Mesendoderm (in vitro differentiated cells): Measurements from ENCODE around the gene GNL3.

Experiments
- DNase-seq: peaks from one replicate; pipeline ENCODE4 v3.0.0; 2013
- H2AK5ac ChIP-seq: 2 replicates; pipeline ENCODE4 v1.6.1; 2013; ENCODE audit warnings: low read length, inconsistent platforms
- H2BK120ac ChIP-seq: 2 replicates; pipeline ENCODE4 v1.6.1; 2013; ENCODE audit warnings: low read depth, mild to moderate bottlenecking, low read length, moderate library complexity, mixed read lengths
- H2BK15ac ChIP-seq: replicated peaks from 2 replicates; pipeline ENCODE4 v1.6.1; 2013; ENCODE audit warnings: low read depth, mild to moderate bottlenecking, moderate library complexity
- H2BK5ac ChIP-seq: 2 replicates; pipeline ENCODE4 v1.6.1; 2013; ENCODE audit warnings: low read length, inconsistent platforms
- H3K18ac ChIP-seq: 2 replicates; pipeline ENCODE4 v1.6.1; 2013; ENCODE audit warnings: mild to moderate bottlenecking, low read length, mixed read lengths
- H3K23ac ChIP-seq: one replicate; pipeline ENCODE4 v1.6.1; 2013; ENCODE audit warnings: low read length
- H3K27ac ChIP-seq: 2 replicates; pipeline ENCODE4 v1.5.1; 2013; ENCODE audit warnings: low read depth, mild to moderate bottlenecking, inconsistent platforms, low read length, moderate library complexity
- H3K27me3 ChIP-seq: 2 replicates; pipeline ENCODE4 v1.6.1; 2013; ENCODE audit warnings: low read length, control low read depth, mild to moderate bottlenecking, inconsistent platforms; ENCODE audit not compliant: insufficient read depth, poor library complexity
- H3K36me3 ChIP-seq: 2 replicates; pipeline ENCODE4 v1.6.1; 2013; ENCODE audit warnings: low read length, inconsistent platforms; ENCODE audit not compliant: control insufficient read depth, insufficient read depth
- H3K4ac ChIP-seq: one replicate; pipeline ENCODE4 v1.6.1; 2013; ENCODE audit warnings: low read depth, mild to moderate bottlenecking, low read length, moderate library complexity
- H3K4me1 ChIP-seq: 2 replicates; pipeline ENCODE4 v1.6.1; 2013; ENCODE audit warnings: low read depth, low read length, inconsistent platforms; ENCODE audit not compliant: control insufficient read depth
- H3K4me2 ChIP-seq: 2 replicates; pipeline ENCODE4 v1.6.1; 2013; ENCODE audit warnings: low read length
- H3K4me3 ChIP-seq: 2 replicates; pipeline ENCODE4 v1.5.1; 2013; ENCODE audit warnings: mild to moderate bottlenecking, low read length
- H3K56ac ChIP-seq: one replicate; pipeline ENCODE4 v1.6.1; 2013; ENCODE audit warnings: low read length
- H3K79me1 ChIP-seq: 2 replicates; pipeline ENCODE4 v1.6.1; 2013; ENCODE audit warnings: low read length, inconsistent platforms
- H3K79me2 ChIP-seq: 2 replicates; pipeline ENCODE4 v1.6.1; 2013; ENCODE audit warnings: mild to moderate bottlenecking, low read length; ENCODE audit not compliant: control insufficient read depth, insufficient read depth
- H3K9ac ChIP-seq: 2 replicates; pipeline ENCODE4 v1.6.1; 2013; ENCODE audit warnings: low read length, inconsistent platforms
- H4K5ac ChIP-seq: one replicate; pipeline ENCODE4 v1.6.1; 2013; ENCODE audit warnings: low read length
- H4K8ac ChIP-seq: one replicate; pipeline ENCODE4 v1.6.1; 2013; ENCODE audit warnings: low read depth, mild to moderate bottlenecking, control low read depth, low read length, moderate library complexity
- WGBS: extraction: QIAGEN DNeasy Blood & Tissue Kit; methylation state at CpG from one replicate; pipeline ENCODE4 v1.1.7; 2013; ENCODE audit warnings: low lambda C conversion rate, missing lambda C conversion rate; ENCODE audit not compliant: insufficient coverage; ENCODE audit errors: extremely low coverage; 5-methylcytosine and 5-hydroxymethylcytosine counted together

GNL3 gene

DNA sequence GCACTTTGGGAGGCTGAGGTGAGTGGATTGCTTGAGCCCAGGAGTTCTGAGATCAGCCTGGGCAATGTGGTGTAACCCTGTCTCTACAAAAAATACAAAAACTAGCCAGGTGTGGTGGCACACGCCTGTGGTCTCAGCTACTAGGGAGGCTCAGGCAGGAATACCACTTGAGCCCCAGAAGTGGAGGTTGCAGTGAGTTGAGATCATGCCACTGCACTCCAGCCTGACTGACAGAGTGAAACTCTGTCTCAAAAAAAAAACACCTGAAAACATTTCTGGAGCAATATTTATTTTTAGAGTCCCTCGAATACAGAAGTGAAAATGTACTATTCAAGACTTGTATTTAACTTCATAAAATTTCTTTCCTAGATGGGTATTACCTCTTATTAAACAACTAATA lies 24.7 kb downstream of the GNL3 start:
- Histone ChIP-seq H3K36me3 (no peaks in the 10 kb centered on the region), H3K4me3 (no peak overlapping the region), H4K8ac (no peak overlapping the region), H3K9ac (no peak overlapping the region), H3K4ac (no peak overlapping the region), H3K56ac (no peak overlapping the region), H3K4me1 (no peaks in the 10 kb centered on the region), H2BK120ac (no peak overlapping the region), H4K5ac (no peak overlapping the region), H3K18ac (no peak overlapping the region), H2BK5ac (no peak overlapping the region), H3K79me2 (peaks cover 8% of the 10 kb centered on the region), H3K79me1 (peaks cover 7% of the 10 kb centered on the region), H2BK15ac (no peak overlapping the region), H3K4me2 (no peak overlapping the region), H3K27me3 (no peaks in the 10 kb centered on the region), H3K23ac (no peak overlapping the region), H3K27ac (no peak overlapping the region), H2AK5ac (no peak overlapping the region)
- WGBS: no CpG with 5 or more reads among the region's 2 CpGs
- DNase-seq: no peak

DNA sequence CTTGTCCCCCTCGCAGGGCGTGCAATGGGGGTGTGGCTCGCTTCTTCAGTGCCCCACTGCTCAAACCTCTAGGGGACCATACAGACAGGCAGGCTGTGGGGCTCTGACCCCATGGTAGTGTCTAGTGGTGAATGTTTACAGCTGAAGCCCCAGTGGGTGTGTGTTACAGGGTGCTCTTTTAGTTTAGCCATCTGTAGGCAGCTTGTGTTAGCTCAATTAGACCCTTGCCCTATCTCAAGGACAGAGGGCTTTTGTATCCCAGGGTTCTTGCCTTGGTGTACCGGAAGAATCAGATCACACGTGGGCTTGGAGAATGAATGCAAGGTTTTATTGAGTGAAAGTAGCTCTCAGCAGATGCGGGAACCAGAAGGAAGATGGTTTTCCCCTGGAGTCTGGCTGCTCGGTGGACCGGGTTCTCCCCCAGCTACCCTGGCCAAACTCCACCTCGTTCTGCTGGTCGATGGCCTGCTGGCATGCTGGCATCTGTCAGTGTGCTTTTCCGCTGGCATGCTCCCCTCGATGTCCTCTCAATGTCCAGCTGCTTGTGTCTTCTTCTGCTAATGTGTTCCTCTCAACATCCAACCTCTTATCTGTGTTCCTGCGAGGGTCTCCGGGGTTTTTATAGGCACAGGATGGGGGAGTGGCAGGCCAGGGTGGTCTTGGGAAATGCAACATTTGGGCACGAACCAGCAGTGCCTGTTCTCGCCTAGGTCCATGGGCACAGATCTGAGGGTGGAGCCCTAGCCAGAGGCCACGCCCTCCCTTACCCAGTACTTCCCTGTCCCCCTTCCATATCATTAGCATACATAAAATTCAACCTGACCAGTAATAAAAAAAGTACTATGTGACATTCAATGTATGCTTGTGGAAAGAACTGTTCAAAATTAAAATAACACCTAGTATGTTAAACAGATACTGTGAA lies 26.7 kb downstream of the GNL3 start:
- WGBS: no CpG with 5 or more reads among the region's 17 CpGs
- no peak overlapping the region for H3K23ac ChIP-seq
- H3K4me2 ChIP-seq: no peak overlapping the region
- no peak overlapping the region for H3K4me3 ChIP-seq
- H3K4me1 ChIP-seq: no peaks in the 10 kb centered on the region
- H3K27ac ChIP-seq: no peak overlapping the region
- H2BK120ac ChIP-seq: no peak overlapping the region
- DNase-seq: no peak
- no peaks in the 10 kb centered on the region for H3K79me1 ChIP-seq
- H3K36me3 ChIP-seq: no peaks in the 10 kb centered on the region
- no peak overlapping the region for H2BK15ac ChIP-seq
- H2BK5ac ChIP-seq: no peak overlapping the region
- no peak overlapping the region for H3K18ac ChIP-seq
- no peak overlapping the region for H3K9ac ChIP-seq
- H3K79me2 ChIP-seq: no peaks in the 10 kb centered on the region
- H3K56ac ChIP-seq: no peak overlapping the region
- H4K8ac ChIP-seq: no peak overlapping the region
- H4K5ac ChIP-seq: no peak overlapping the region
- no peak overlapping the region for H3K4ac ChIP-seq
- no peaks in the 10 kb centered on the region for H3K27me3 ChIP-seq
- no peak overlapping the region for H2AK5ac ChIP-seq

- no peak overlapping the region for H3K27ac ChIP-seq
- WGBS: no CpG with 5 or more reads among the region's 39 CpGs
- DNase-seq: peak; percentile 86
These were observed 28.8 kb downstream of the GNL3 start for GRCh38 chr3:52714335-52715302.

GRCh38 chr3:52715714-52716305 lies 30.0 kb downstream of the GNL3 start:
- Histone ChIP-seq H3K4me2 (no peak overlapping the region), H3K56ac (no peak overlapping the region), H3K23ac (no peak overlapping the region), H3K4me1 (no peaks in the 10 kb centered on the region), H3K36me3 (no peaks in the 10 kb centered on the region), H2BK5ac (no peak overlapping the region), H3K9ac (no peak overlapping the region), H3K79me1 (no peaks in the 10 kb centered on the region), H4K8ac (no peak overlapping the region), H2BK15ac (no peak overlapping the region), H3K4me3 (no peak overlapping the region), H4K5ac (no peak overlapping the region), H3K4ac (no peak overlapping the region), H3K27me3 (no peaks in the 10 kb centered on the region), H2AK5ac (no peak overlapping the region), H3K27ac (no peak overlapping the region), H3K79me2 (no peaks in the 10 kb centered on the region), H2BK120ac (no peak overlapping the region), H3K18ac (no peak overlapping the region)
- no peak for DNase-seq
- WGBS: no CpG with 5 or more reads among the region's 11 CpGs

More at GRCh38 chr3:52714335-52715302, 28.8 kb downstream of the GNL3 start:
- no peaks in the 10 kb centered on the region for H3K36me3 ChIP-seq
- peak overlapping the region; percentile 31 for H3K9ac ChIP-seq
- H3K56ac ChIP-seq: peak overlapping the region; percentile 42
- H3K4me1 ChIP-seq: no peaks in the 10 kb centered on the region
- no peaks in the 10 kb centered on the region for H3K79me1 ChIP-seq
- H3K4ac ChIP-seq: no peak overlapping the region
- H4K8ac ChIP-seq: no peak overlapping the region
- H2BK15ac ChIP-seq: no peak overlapping the region
- H4K5ac ChIP-seq: no peak overlapping the region
- H2AK5ac ChIP-seq: no peak overlapping the region
- H3K18ac ChIP-seq: no peak overlapping the region
- H3K4me2 ChIP-seq: peak overlapping the region; percentile 90
- H3K27me3 ChIP-seq: no peaks in the 10 kb centered on the region
- no peak overlapping the region for H3K23ac ChIP-seq
- H2BK5ac ChIP-seq: no peak overlapping the region
- H3K4me3 ChIP-seq: no peak overlapping the region
- H3K79me2 ChIP-seq: no peaks in the 10 kb centered on the region
- H2BK120ac ChIP-seq: no peak overlapping the region

GRCh38 chr3:52719618-52720017 lies 33.8 kb downstream of the GNL3 start:
- Histone ChIP-seq H2BK120ac (no peak overlapping the region), H3K27me3 (no peaks in the 10 kb centered on the region), H3K23ac (no peak overlapping the region), H3K18ac (no peak overlapping the region), H3K4me1 (no peaks in the 10 kb centered on the region), H3K79me1 (no peaks in the 10 kb centered on the region), H3K4me3 (no peak overlapping the region), H3K36me3 (no peaks in the 10 kb centered on the region), H3K56ac (no peak overlapping the region), H3K4me2 (no peak overlapping the region), H4K8ac (no peak overlapping the region), H3K9ac (no peak overlapping the region), H3K4ac (no peak overlapping the region), H2AK5ac (no peak overlapping the region), H3K79me2 (no peaks in the 10 kb centered on the region), H2BK15ac (no peak overlapping the region), H4K5ac (no peak overlapping the region), H3K27ac (no peak overlapping the region), H2BK5ac (no peak overlapping the region)
- no peak for DNase-seq
